Central memory CD4-positive, alpha-beta T cell (primary cell): Measurements from ENCODE around the gene TBC1D22A.

Experiments
- DNase-seq: peaks from one replicate; pipeline ENCODE4 v3.0.0; 2022

The TBC1D22A gene

GRCh38 chr22:47051441-47052071 is 289.1 kb downstream of the TBC1D22A start:
- DNase-seq = no peak

- DNase-seq = no peak
These were observed 290.0 kb downstream of the TBC1D22A start for GRCh38 chr22:47052236-47053012.

GRCh38 chr22:47053013-47053725 is 290.7 kb downstream of the TBC1D22A start:
- DNase-seq = no peak

- DNase-seq = no peak
These were observed 291.3 kb downstream of the TBC1D22A start for GRCh38 chr22:47053726-47054141.

- DNase-seq = no peak
These were observed 292.0 kb downstream of the TBC1D22A start for GRCh38 chr22:47054231-47055072.

- DNase-seq = no peak
These were observed 292.6 kb downstream of the TBC1D22A start for GRCh38 chr22:47055073-47055355.

GRCh38 chr22:47055461-47055860 is 293.0 kb downstream of the TBC1D22A start:
- no peak for DNase-seq

GRCh38 chr22:47055921-47056320 is 293.5 kb downstream of the TBC1D22A start:
- DNase-seq = no peak

- DNase-seq = no peak
These were observed 293.9 kb downstream of the TBC1D22A start for GRCh38 chr22:47056361-47056760.

GRCh38 chr22:47056776-47057470 is 294.5 kb downstream of the TBC1D22A start:
- no peak for DNase-seq

- no peak for DNase-seq
These were observed 295.6 kb downstream of the TBC1D22A start for GRCh38 chr22:47057916-47058585.

- no peak for DNase-seq
These were observed 296.6 kb downstream of the TBC1D22A start for GRCh38 chr22:47059076-47059475.

GRCh38 chr22:47059701-47060161 is 297.3 kb downstream of the TBC1D22A start:
- no peak for DNase-seq

GRCh38 chr22:47060718-47061117 is 298.3 kb downstream of the TBC1D22A start:
- DNase-seq = no peak

- DNase-seq = no peak
These were observed 298.8 kb downstream of the TBC1D22A start for GRCh38 chr22:47061226-47061625.

GRCh38 chr22:47062126-47062525 is 299.7 kb downstream of the TBC1D22A start:
- no peak for DNase-seq

GRCh38 chr22:47063071-47063509 is 300.6 kb downstream of the TBC1D22A start:
- DNase-seq = no peak

- no peak for DNase-seq
These were observed 301.2 kb downstream of the TBC1D22A start for GRCh38 chr22:47063606-47064005.

GRCh38 chr22:47064016-47064415 is 301.6 kb downstream of the TBC1D22A start:
- no peak for DNase-seq

- no peak for DNase-seq
These were observed 302.0 kb downstream of the TBC1D22A start for GRCh38 chr22:47064416-47064815.

- DNase-seq = no peak
These were observed 303.5 kb downstream of the TBC1D22A start for GRCh38 chr22:47065756-47066615.
